Muscle layer of colon (tissue), 2 donors: Measurements from ENCODE around the gene PSMD9.
"Not testable (repeated sequence)": the region's sequence is repeated elsewhere in the genome, so short reads cannot be mapped to it uniquely, and the experiment has no call there.

Experiments
- H3K27ac ChIP-seq: one replicate; pipeline ENCODE4 v1.7.0; 2013; ENCODE audit warnings: low read depth, mild to moderate bottlenecking, low read length, moderate library complexity
- H3K27me3 ChIP-seq, 2 donors: one replicate each; pipeline ENCODE4 v1.7.0; 2013; ENCODE audit warnings: low read length in 2 of 2, mild to moderate bottlenecking in 2 of 2; ENCODE audit not compliant: insufficient read depth in 2 of 2, control insufficient read depth in 1 of 2
- H3K36me3 ChIP-seq: one replicate; pipeline ENCODE4 v1.7.0; 2013; ENCODE audit warnings: mild to moderate bottlenecking, low read length; ENCODE audit not compliant: insufficient read depth
- H3K4me1 ChIP-seq: one replicate; pipeline ENCODE4 v1.7.0; 2013; ENCODE audit warnings: mild to moderate bottlenecking, low read length; ENCODE audit not compliant: insufficient read depth
- H3K4me3 ChIP-seq, 2 donors: one replicate each; pipeline ENCODE4 v1.7.0; 2013; ENCODE audit warnings: low read length in 2 of 2, low read depth in 1 of 2, mild to moderate bottlenecking in 1 of 2, moderate library complexity in 1 of 2
- H3K9ac ChIP-seq: one replicate; pipeline ENCODE4 v1.7.0; 2013; ENCODE audit warnings: low read length
- H3K9me3 ChIP-seq: one replicate; pipeline ENCODE4 v1.7.0; 2013; ENCODE audit warnings: mild to moderate bottlenecking, low read length
- donor health status: abdominal sarcoma.
- donor health status: Adenocarcinoma of cecum.

Gene PSMD9, protein sequence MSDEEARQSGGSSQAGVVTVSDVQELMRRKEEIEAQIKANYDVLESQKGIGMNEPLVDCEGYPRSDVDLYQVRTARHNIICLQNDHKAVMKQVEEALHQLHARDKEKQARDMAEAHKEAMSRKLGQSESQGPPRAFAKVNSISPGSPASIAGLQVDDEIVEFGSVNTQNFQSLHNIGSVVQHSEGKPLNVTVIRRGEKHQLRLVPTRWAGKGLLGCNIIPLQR

GRCh38 chr12:121888478-121889273 lies at the start of gene PSMD9:
Gene PSMD9, plus strand, starts transcription at chr12:121888790. Its CDS starts 67 bp downstream, at chr12:121888857.
- Histone ChIP-seq H3K9ac (peak within 1 kb of the TSS; percentile 47), H3K4me1 (peaks cover 24% of the 10 kb centered on the region), H3K27ac (peak within 1 kb of the TSS; percentile 77), H3K9me3 (no peaks in the 10 kb centered on the region), H3K36me3 (peaks cover 8% of the 10 kb centered on the region), H3K27me3 (no peaks in the 10 kb centered on the region), H3K4me3 (peak within 1 kb of the TSS; percentile 72 to 75)

GRCh38 chr12:121839106-121839992 lies 49.2 kb upstream of the PSMD9 start:
- peaks cover 5% of the 10 kb centered on the region for H3K4me1 ChIP-seq
- peak overlapping the region; percentile 72 for H3K27ac ChIP-seq
- no peaks in the 10 kb centered on the region for H3K9me3 ChIP-seq

DNA sequence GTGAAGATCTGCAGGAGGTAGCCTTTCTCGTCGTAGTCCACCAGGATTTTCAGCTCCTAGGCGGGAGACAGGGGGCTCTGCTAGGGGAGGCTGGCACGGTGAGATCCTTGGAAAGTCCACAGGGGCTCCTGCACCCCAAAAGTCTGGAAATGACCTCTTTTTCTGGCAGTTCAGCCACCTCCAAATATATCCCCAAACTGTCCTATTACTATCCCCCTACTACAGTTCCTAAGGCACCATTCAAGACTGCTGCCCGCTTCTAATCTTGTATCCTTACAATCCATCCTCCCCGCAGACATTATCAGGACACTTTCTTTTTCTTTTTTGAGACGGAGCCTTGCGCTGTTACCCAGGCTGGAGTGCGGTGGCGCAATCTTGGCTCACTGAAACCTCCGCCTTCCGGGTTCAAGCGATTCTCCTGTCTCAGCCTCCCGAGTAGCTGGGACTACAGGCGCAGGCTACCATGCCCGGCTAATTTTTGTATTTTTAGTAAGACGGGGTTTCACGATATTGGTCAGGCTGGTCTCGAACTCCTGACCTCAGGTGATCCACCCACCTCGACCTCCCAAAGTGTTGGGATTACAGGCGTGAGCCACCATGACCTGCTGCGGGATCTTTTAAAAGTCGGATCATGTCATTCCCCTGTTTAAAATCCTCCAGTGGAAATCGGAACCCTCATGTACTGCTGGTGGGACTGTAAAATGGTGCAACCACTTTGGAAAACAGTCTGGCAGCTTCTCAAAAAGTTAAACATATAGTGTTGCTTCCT lies 48.4 kb upstream of the PSMD9 start:
- Histone ChIP-seq H3K36me3 (no peaks in the 10 kb centered on the region), H3K27me3 (no peaks in the 10 kb centered on the region), H3K9ac (peak overlapping the region; percentile 36), H3K4me1 (peaks cover 5% of the 10 kb centered on the region), H3K27ac (peak overlapping the region; percentile 72), H3K4me3 (peak overlapping the region; percentile 64 to 92), H3K9me3 (no peaks in the 10 kb centered on the region)

More at GRCh38 chr12:121839106-121839992, 49.2 kb upstream of the PSMD9 start:
- Histone ChIP-seq H3K9ac (peak overlapping the region; percentile 36), H3K27me3 (no peaks in the 10 kb centered on the region), H3K4me3 (peak overlapping the region; percentile 64 to 92), H3K36me3 (no peaks in the 10 kb centered on the region)

DNA sequence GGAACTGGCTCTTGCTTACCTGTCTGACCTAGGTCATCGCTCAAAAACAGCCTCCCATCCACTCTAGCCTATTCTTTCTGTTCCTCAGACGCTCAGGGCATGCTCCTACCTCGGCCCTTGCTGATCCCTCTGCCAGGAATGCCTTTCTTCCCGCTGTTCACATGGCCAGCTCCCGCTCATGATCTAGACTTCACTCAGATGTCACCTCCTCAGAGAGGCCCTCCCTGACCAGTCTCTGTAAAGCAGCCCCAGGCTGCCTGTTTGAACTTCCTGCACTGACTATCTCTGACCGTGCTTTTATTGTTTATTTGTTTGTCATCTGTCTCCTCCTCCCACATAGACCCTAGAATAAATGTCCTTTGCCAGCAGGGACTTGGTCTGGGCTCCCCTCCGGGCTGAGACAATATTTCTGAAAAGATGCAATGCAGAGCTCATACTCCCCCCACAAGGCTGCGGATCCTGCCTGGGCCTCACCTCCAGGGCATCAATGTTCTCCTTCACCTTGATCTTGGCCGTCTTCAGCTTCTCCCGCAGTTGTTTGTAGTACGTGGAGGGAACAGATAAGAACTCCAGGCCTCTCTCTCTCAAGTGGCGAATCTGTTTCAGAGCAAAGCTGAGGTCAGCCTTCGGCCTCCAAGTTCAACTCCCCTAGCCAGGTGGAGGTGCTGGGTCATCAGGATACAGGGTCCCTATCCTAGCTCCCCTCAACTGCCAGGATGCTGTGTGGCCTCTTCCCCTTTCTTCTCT lies 45.2 kb upstream of the PSMD9 start:
- Histone ChIP-seq H3K9me3 (no peaks in the 10 kb centered on the region), H3K4me1 (peaks cover 5% of the 10 kb centered on the region), H3K27ac (no peak overlapping the region), H3K4me3 (no peak overlapping the region), H3K9ac (no peak overlapping the region), H3K36me3 (no peaks in the 10 kb centered on the region), H3K27me3 (no peaks in the 10 kb centered on the region)

GRCh38 chr12:121845701-121846100 lies 42.9 kb upstream of the PSMD9 start:
- Histone ChIP-seq H3K9me3 (no peaks in the 10 kb centered on the region), H3K9ac (no peak overlapping the region), H3K4me1 (no peaks in the 10 kb centered on the region), H3K36me3 (no peaks in the 10 kb centered on the region), H3K27me3 (no peaks in the 10 kb centered on the region), H3K27ac (no peak overlapping the region), H3K4me3 (no peak overlapping the region)

DNA sequence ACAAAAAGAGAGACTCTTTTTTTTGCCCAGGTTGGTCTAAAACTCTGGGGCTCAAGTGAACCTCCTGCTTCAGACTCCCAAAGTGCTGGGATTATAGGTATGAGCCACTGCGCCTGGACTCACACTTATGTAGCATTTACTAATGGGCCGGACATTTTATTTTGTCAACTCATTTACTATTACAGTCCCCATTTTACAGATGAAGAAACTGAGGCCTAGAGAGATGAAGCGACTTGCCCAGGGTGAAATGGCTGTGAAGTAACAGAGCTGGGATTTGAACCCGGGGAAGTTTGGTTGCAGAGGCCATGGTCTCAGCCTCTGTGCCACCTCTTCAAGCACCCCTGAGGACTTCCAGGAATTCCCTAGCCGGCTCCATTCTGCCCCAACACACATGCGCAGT lies 39.4 kb upstream of the PSMD9 start:
- no peaks in the 10 kb centered on the region for H3K27me3 ChIP-seq
- no peaks in the 10 kb centered on the region for H3K9me3 ChIP-seq
- H3K4me3 ChIP-seq = no peak overlapping the region
- no peak overlapping the region for H3K27ac ChIP-seq
- H3K36me3 ChIP-seq = no peaks in the 10 kb centered on the region
- H3K9ac ChIP-seq = no peak overlapping the region
- H3K4me1 ChIP-seq = no peaks in the 10 kb centered on the region

GRCh38 chr12:121849665-121850064 lies 38.9 kb upstream of the PSMD9 start:
- Histone ChIP-seq H3K9ac (no peak overlapping the region), H3K27ac (no peak overlapping the region), H3K36me3 (no peaks in the 10 kb centered on the region), H3K27me3 (no peaks in the 10 kb centered on the region), H3K9me3 (no peaks in the 10 kb centered on the region), H3K4me3 (no peak overlapping the region), H3K4me1 (no peaks in the 10 kb centered on the region)

GRCh38 chr12:121852392-121852791 lies 36.2 kb upstream of the PSMD9 start:
- H3K36me3 ChIP-seq, H3K27ac ChIP-seq, H3K9ac ChIP-seq, H3K4me3 ChIP-seq, H3K27me3 ChIP-seq, H3K4me1 ChIP-seq, H3K9me3 ChIP-seq: not testable (repeated sequence)

GRCh38 chr12:121857322-121858246 lies 31.0 kb upstream of the PSMD9 start:
- Histone ChIP-seq H3K4me1 (peaks cover 25% of the 10 kb centered on the region), H3K36me3 (no peaks in the 10 kb centered on the region), H3K27ac (peak overlapping the region; percentile 76), H3K4me3 (no peak overlapping the region), H3K27me3 (no peaks in the 10 kb centered on the region), H3K9ac (no peak overlapping the region), H3K9me3 (no peaks in the 10 kb centered on the region)

GRCh38 chr12:121858318-121858661 lies 30.3 kb upstream of the PSMD9 start:
- peak overlapping the region in 1 of 2 donors; percentile 30 for H3K4me3 ChIP-seq
- H3K27ac ChIP-seq = peak overlapping the region; percentile 76
- no peak overlapping the region for H3K9ac ChIP-seq
- no peaks in the 10 kb centered on the region for H3K36me3 ChIP-seq
- H3K4me1 ChIP-seq = peaks cover 25% of the 10 kb centered on the region
- H3K9me3 ChIP-seq = no peaks in the 10 kb centered on the region
- H3K27me3 ChIP-seq = no peaks in the 10 kb centered on the region
